VCaP (cell line): ENCODE data around the gene BCAR3.

ENCODE experiments used
- H3K27ac ChIP-seq: fragments of 450-650 bp; 2 replicates; pipeline ENCODE4 v1.5.1; 2017
- CTCF ChIP-seq: fragments of 450-650 bp; conservative IDR thresholded peaks from 2 replicates; pipeline ENCODE4 v1.5.1; 2017; ENCODE audit warnings: mild to moderate bottlenecking, moderate library complexity

BCAR3 gene

GRCh38 chr1:93703643-93704042, 22.0 kb upstream of the BCAR3 start:
- H3K27ac ChIP-seq, result no peak overlapping the region
- no peak for TF ChIP-seq CTCF

GRCh38 chr1:93702828-93703183, 21.2 kb upstream of the BCAR3 start:
- no peak for TF ChIP-seq CTCF
- no peak overlapping the region for H3K27ac ChIP-seq

GRCh38 chr1:93702111-93702827, 20.6 kb upstream of the BCAR3 start:
- no peak overlapping the region for H3K27ac ChIP-seq
- no peak for TF ChIP-seq CTCF

- TF ChIP-seq CTCF, result no peak
- H3K27ac ChIP-seq, result no peak overlapping the region
Observed at GRCh38 chr1:93701629-93702028, 20.0 kb upstream of the BCAR3 start.

- no peak overlapping the region for H3K27ac ChIP-seq
Observed at GRCh38 chr1:93700532-93701469, 19.2 kb upstream of the BCAR3 start.

GRCh38 chr1:93699503-93700168, 18.0 kb upstream of the BCAR3 start:
- TF ChIP-seq CTCF, result no peak

More at GRCh38 chr1:93700532-93701469, 19.2 kb upstream of the BCAR3 start:
- no peak for TF ChIP-seq CTCF

GRCh38 chr1:93699049-93699384, 17.4 kb upstream of the BCAR3 start:
- TF ChIP-seq CTCF, result no peak
- H3K27ac ChIP-seq, result no peak overlapping the region

More at GRCh38 chr1:93699503-93700168, 18.0 kb upstream of the BCAR3 start:
- H3K27ac ChIP-seq, result no peak overlapping the region
